DND-41 (cell line): ENCODE measurements around the gene MOV10L1.

Experiments used
- EZH2 ChIP-seq: IDR thresholded peaks from 3 replicates; pipeline ENCODE4 v1.6.1; 2012; ENCODE audit warnings: borderline replicate concordance, low read depth, mild to moderate bottlenecking, moderate library complexity, low read length, inconsistent platforms; ENCODE audit not compliant: severe bottlenecking
- TF ChIP-seq, protein P1 (sequence below): IDR thresholded peaks from 2 replicates; pipeline ENCODE4 v1.5.1; 2012; ENCODE audit warnings: borderline replicate concordance, low read length, moderate library complexity, mild to moderate bottlenecking; ENCODE audit not compliant: poor library complexity, severe bottlenecking; ENCODE audit errors: extremely low read depth

DNA sequence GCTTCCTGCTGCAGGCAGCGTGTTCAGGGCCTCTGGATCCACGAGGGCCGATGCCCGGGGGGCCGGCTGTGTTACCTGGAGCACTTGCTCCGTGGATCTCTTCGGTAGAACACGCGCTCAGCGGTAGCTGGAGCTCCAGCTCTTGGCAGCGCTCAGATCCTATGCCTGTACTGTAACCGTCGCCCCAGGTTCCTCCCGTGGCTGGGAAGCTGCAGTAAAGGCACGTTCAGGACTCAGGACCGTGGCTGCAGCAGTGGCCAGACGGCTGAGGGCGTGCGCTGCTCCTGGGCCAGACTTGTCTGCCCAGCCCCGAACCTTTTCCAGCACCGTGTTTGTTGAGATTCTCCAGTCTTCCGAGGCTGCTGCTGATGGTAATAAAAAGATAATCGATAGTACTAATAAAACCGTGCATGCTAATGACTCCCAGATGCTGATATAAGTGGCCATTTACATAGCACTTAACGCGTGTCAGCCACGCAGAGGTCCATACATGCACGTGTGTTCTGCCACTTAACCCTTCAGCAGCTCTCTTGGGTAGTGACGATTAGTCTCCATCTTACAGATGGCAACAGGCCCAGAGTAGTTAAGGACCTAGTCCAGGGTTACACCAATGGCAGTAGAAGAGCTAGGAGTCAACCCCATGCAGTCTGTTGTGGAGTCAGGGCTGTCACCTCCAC is 1.4 kb downstream of the MOV10L1 start:
- TF ChIP-seq, protein P1, sequence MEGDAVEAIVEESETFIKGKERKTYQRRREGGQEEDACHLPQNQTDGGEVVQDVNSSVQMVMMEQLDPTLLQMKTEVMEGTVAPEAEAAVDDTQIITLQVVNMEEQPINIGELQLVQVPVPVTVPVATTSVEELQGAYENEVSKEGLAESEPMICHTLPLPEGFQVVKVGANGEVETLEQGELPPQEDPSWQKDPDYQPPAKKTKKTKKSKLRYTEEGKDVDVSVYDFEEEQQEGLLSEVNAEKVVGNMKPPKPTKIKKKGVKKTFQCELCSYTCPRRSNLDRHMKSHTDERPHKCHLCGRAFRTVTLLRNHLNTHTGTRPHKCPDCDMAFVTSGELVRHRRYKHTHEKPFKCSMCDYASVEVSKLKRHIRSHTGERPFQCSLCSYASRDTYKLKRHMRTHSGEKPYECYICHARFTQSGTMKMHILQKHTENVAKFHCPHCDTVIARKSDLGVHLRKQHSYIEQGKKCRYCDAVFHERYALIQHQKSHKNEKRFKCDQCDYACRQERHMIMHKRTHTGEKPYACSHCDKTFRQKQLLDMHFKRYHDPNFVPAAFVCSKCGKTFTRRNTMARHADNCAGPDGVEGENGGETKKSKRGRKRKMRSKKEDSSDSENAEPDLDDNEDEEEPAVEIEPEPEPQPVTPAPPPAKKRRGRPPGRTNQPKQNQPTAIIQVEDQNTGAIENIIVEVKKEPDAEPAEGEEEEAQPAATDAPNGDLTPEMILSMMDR, result no peak
- no peak for TF ChIP-seq EZH2
